Hepatocyte (in vitro differentiated cells): Measurements from ENCODE around the gene TIGD2.

ENCODE experiments used
- EZH2 ChIP-seq: fragments of 200-600 bp; sonication (generic); IDR thresholded peaks from 2 replicates; pipeline ENCODE4 v1.6.1; 2016; ENCODE audit warnings: antibody characterized with exemption, mild to moderate bottlenecking, borderline replicate concordance
- EZH2phosphoT487 ChIP-seq: fragments of 200-600 bp; sonication (generic); IDR thresholded peaks from one replicate; pipeline ENCODE4 v1.6.1; 2018; ENCODE audit warnings: antibody characterized with exemption, mild to moderate bottlenecking, low read depth, moderate library complexity; ENCODE audit not compliant: unreplicated experiment, severe bottlenecking
- TF ChIP-seq, protein P1 (sequence below): fragments of 200-600 bp; sonication (generic); IDR thresholded peaks from 2 replicates; pipeline ENCODE4 v1.5.1; 2016; ENCODE audit warnings: antibody characterized with exemption, mild to moderate bottlenecking; ENCODE audit not compliant: poor library complexity

DNA sequence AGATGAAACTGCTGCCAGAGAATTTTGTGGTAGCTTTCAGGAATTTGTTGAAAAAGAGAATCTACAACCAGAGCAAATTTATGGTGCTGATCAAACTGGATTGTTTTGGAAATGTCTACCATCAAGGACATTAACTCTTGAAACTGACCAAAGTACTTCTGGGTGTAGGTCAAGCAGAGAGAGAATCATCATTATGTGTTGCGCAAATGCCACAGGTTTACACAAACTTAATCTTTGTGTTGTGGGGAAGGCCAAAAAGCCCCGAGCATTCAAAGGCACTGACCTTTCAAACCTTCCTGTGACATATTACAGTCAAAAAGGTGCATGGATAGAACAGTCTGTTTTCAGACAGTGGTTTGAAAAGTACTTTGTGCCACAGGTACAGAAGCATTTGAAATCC, 2.1 kb downstream of the TIGD2 start:
- TF ChIP-seq, protein P1, sequence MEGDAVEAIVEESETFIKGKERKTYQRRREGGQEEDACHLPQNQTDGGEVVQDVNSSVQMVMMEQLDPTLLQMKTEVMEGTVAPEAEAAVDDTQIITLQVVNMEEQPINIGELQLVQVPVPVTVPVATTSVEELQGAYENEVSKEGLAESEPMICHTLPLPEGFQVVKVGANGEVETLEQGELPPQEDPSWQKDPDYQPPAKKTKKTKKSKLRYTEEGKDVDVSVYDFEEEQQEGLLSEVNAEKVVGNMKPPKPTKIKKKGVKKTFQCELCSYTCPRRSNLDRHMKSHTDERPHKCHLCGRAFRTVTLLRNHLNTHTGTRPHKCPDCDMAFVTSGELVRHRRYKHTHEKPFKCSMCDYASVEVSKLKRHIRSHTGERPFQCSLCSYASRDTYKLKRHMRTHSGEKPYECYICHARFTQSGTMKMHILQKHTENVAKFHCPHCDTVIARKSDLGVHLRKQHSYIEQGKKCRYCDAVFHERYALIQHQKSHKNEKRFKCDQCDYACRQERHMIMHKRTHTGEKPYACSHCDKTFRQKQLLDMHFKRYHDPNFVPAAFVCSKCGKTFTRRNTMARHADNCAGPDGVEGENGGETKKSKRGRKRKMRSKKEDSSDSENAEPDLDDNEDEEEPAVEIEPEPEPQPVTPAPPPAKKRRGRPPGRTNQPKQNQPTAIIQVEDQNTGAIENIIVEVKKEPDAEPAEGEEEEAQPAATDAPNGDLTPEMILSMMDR: no peak
- TF ChIP-seq EZH2 (no peak), EZH2phosphoT487 (no peak)
